ENCODE measurements around the gene GNB1L. TPM values are rescaled to one million over a fixed set of nuclear protein-coding genes. Genes with fewer than 3 reads are reported as not detected.

The GNB1L gene
- total and polyA plus RNA-seq, 10 of the 15 experiments (the other 5 are each of a cell fraction or from before 2014, with no cell fraction given): 0.21 to 19.4 (median 6.8) TPM

DNA sequence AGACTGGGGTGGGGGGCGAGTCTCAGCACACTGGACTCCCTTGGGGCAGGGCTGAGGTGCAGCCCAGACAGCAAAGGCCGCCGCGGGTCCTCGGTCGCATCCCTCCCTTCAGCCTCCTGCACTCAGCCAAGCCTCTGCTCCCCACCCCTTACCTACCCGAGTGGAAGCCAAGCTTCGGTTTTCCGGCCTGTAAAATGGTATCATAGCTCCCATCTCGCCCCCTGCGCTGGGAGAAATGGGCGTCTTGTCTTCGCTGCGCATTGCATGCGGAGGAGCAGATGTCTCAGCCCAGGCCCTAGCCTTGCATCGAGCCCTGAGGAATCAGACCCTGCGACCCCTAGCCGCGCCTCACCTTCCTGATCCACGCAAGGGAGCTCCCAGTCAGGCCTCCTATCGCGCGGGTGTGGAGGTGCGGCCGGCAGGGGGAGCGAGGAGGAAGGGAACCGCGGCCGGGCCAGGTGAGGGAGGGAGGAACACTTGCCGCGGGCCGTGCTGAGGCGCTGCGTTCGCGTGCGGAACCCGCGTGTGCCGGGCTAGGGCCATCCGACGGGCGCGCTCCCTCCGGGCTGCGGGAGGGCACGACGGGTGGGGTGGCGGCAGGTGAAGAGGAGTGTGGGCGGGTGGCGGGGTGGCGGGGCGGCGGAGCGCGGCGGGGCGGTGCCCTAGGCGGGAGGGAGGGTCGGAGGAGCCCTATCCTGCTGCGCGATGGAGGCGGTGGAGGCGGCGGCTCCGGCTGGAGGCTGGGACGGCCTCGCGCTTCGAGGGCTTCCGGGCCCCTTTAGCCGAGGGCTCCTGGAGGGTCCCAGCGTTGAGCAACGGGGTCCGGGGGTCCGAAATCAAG lies 98.2 kb downstream of the GNB1L start:
- DNase-seq (ENCODE audit: low read depth, low spot score) (no peak), FAIRE-seq (no peak), ATAC-seq (peak; percentile 87)
- H3K4me2 ChIP-seq (ENCODE audit: control insufficient read depth, insufficient read depth): peak overlapping the region; percentile 74
- no peaks in the 10 kb centered on the region for H3K9me3 ChIP-seq (replicated peaks; ENCODE audit: control insufficient read depth, insufficient read depth, low read length)
- no peak overlapping the region for H2AFZ ChIP-seq (ENCODE audit: control insufficient read depth, low read depth, low read length)
- TF ChIP-seq IKZF1 (conservative IDR thresholded peaks at IDR 0.05) (0 out of 2 replicates have a peak, but pooled peaks have one; percentile 7), RAD21 (IDR thresholded peaks at IDR 0.05; ENCODE audit: insufficient read depth, low read depth, low read length) (peak; percentile 45; the same call in 1 of the 2 replicates), STAT1 (conservative IDR thresholded peaks at IDR 0.05) (no peak), SMC3 (IDR thresholded peaks at IDR 0.05; ENCODE audit: borderline replicate concordance, low read length) (peak; percentile 51; the same call in 1 of the 2 replicates), TAF1 (IDR thresholded peaks at IDR 0.05; ENCODE audit: borderline replicate concordance, low read depth, low read length) (no peak), POLR2AphosphoS2 (IDR thresholded peaks at IDR 0.05; ENCODE audit: low read depth, low read length) (no peak), BHLHE40 (IDR thresholded peaks at IDR 0.05; ENCODE audit: borderline replicate concordance in 1 of 2, low read depth in 2 of 2, low read length in 1 of 2) (peak; percentile 10 to 29; a peak in 1 of 4 replicates)
- TF ChIP-seq, protein P1, sequence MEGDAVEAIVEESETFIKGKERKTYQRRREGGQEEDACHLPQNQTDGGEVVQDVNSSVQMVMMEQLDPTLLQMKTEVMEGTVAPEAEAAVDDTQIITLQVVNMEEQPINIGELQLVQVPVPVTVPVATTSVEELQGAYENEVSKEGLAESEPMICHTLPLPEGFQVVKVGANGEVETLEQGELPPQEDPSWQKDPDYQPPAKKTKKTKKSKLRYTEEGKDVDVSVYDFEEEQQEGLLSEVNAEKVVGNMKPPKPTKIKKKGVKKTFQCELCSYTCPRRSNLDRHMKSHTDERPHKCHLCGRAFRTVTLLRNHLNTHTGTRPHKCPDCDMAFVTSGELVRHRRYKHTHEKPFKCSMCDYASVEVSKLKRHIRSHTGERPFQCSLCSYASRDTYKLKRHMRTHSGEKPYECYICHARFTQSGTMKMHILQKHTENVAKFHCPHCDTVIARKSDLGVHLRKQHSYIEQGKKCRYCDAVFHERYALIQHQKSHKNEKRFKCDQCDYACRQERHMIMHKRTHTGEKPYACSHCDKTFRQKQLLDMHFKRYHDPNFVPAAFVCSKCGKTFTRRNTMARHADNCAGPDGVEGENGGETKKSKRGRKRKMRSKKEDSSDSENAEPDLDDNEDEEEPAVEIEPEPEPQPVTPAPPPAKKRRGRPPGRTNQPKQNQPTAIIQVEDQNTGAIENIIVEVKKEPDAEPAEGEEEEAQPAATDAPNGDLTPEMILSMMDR (IDR thresholded peaks at IDR 0.05 in 2 of 3, conservative IDR thresholded peaks at IDR 0.05 in 1 of 3; ENCODE audit: control insufficient read depth in 2 of 3, extremely low read depth in 1 of 3, insufficient read depth in 1 of 3, low read depth in 3 of 3, low read length in 3 of 3): peak; percentile 40 to 66 (median 62)
- TF ChIP-seq, protein P2, sequence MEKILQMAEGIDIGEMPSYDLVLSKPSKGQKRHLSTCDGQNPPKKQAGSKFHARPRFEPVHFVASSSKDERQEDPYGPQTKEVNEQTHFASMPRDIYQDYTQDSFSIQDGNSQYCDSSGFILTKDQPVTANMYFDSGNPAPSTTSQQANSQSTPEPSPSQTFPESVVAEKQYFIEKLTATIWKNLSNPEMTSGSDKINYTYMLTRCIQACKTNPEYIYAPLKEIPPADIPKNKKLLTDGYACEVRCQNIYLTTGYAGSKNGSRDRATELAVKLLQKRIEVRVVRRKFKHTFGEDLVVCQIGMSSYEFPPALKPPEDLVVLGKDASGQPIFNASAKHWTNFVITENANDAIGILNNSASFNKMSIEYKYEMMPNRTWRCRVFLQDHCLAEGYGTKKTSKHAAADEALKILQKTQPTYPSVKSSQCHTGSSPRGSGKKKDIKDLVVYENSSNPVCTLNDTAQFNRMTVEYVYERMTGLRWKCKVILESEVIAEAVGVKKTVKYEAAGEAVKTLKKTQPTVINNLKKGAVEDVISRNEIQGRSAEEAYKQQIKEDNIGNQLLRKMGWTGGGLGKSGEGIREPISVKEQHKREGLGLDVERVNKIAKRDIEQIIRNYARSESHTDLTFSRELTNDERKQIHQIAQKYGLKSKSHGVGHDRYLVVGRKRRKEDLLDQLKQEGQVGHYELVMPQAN (conservative IDR thresholded peaks at IDR 0.05): no peak
- BruUV-seq (replicated peaks): no TSS peak
- SMC1A ChIA-PET (ENCODE audit: uncharacterized antibody, unreplicated experiment): no interaction called here
- H3K27ac ChIP-seq (ENCODE audit: control insufficient read depth, insufficient read depth): no peak overlapping the region
- 6% methylated on average over 48 of the region's 76 CpGs for WGBS (ENCODE audit: insufficient coverage, insufficient replicate concordance, low lambda C conversion rate, missing lambda C conversion rate)
- peaks cover 6% of the 10 kb centered on the region for H3K4me1 ChIP-seq (ENCODE audit: control insufficient read depth, insufficient read depth, low read length)
- intact Hi-C loops (cut with micrococcal nuclease; ENCODE audit: unreplicated experiment) (no loop called here), in situ Hi-C loops (cut with MboI) (no loop called here)
- CTCF ChIA-PET: interaction anchor here (0.9 to 1.2 kb wide), 4 partner anchors 9 to 154 kb away, joined by 4 to 7 read pairs (median 6); no protein-coding TSS in a partner anchor
- peaks cover 25 to 26% of the 10 kb centered on the region in 2 experiments for H3K27me3 ChIP-seq (replicated peaks in 1 of 2; ENCODE audit: control insufficient read depth in 2 of 2, insufficient read depth in 2 of 2, low read length in 1 of 2)
- no peaks in the 10 kb centered on the region for H3K79me2 ChIP-seq (ENCODE audit: control insufficient read depth, insufficient read depth, low read length)
- H3K9ac ChIP-seq (ENCODE audit: control insufficient read depth, insufficient read depth, low read length): no peak overlapping the region
- peaks cover 4% of the 10 kb centered on the region for H4K20me1 ChIP-seq (ENCODE audit: control insufficient read depth, insufficient read depth)
- H3K36me3 ChIP-seq (ENCODE audit: control insufficient read depth in 2 of 2, insufficient read depth in 2 of 2, low read length in 1 of 2): no peaks in the 10 kb centered on the region
- no peak overlapping the region; the same call in 1 of the 2 replicates for H3K4me3 ChIP-seq
- POLR2A ChIA-PET: no interaction called here
- RAD21 ChIA-PET (ENCODE audit: unreplicated experiment): interaction anchor here (1.0 to 1.2 kb wide), 3 partner anchors 16 to 154 kb away, joined by 6 to 12 read pairs (median 7); no protein-coding TSS in a partner anchor

All from GM12878 (cell line).